ENCODE data around the gene RNF32. TPM values are rescaled to one million over a fixed set of nuclear protein-coding genes. Genes with fewer than 3 reads are reported as not detected.

RNF32 gene
- under 0.01 and 0.29 TPM in 2 replicates for total RNA-seq

GRCh38 chr7:156640257-156640948 is at the start of gene RNF32:
Gene RNF32, plus strand, starts transcription at chr7:156640774. Its CDS starts 3,104 bp downstream, at chr7:156643878.
- H3K27ac ChIP-seq (ENCODE audit: low read depth, low read length), result peak within 1 kb of the TSS; percentile 47
- no peaks in the 10 kb centered on the region for H4K20me1 ChIP-seq (ENCODE audit: insufficient read depth, low read length)
- peak within 1 kb of the TSS; percentile 92 for H2AFZ ChIP-seq (ENCODE audit: low read length)
- peak within 1 kb of the TSS; percentile 82 for H3K4me3 ChIP-seq (ENCODE audit: insufficient read depth, low read length)
- peaks cover 11% of the 10 kb centered on the region for H3K4me1 ChIP-seq (ENCODE audit: insufficient read depth, low read length)
- no peaks in the 10 kb centered on the region for H3K9me3 ChIP-seq (ENCODE audit: low read depth, low read length)
- no peaks in the 10 kb centered on the region for H3K36me3 ChIP-seq (ENCODE audit: insufficient read depth, low read length)
- H3K27me3 ChIP-seq (ENCODE audit: insufficient read depth, low read length), result no peaks in the 10 kb centered on the region
- H3K4me2 ChIP-seq (ENCODE audit: insufficient read depth, low read length), result peak within 1 kb of the TSS; percentile 79
- no peak for TF ChIP-seq CTCF (IDR thresholded peaks at IDR 0.05; ENCODE audit: extremely low read depth, low read depth, low read length)
- peak; percentile 99 for DNase-seq (ENCODE audit: insufficient read length, low spot score, missing footprints)
- peaks cover 5% of the 10 kb centered on the region for H3K79me2 ChIP-seq (ENCODE audit: insufficient read depth, low read length)

GRCh38 chr7:156592155-156592884 is 48.3 kb upstream of the RNF32 start:
- TF ChIP-seq CTCF (IDR thresholded peaks at IDR 0.05; ENCODE audit: extremely low read depth, low read depth, low read length), result no peak

GRCh38 chr7:156594283-156595080 is 46.1 kb upstream of the RNF32 start:
- DNase-seq (ENCODE audit: insufficient read length, low spot score, missing footprints), result peak; percentile 42
- H2AFZ ChIP-seq (ENCODE audit: low read length), result no peak overlapping the region
- no peaks in the 10 kb centered on the region for H3K9me3 ChIP-seq (ENCODE audit: low read depth, low read length)
- no peak overlapping the region for H3K4me2 ChIP-seq (ENCODE audit: insufficient read depth, low read length)
- H4K20me1 ChIP-seq (ENCODE audit: insufficient read depth, low read length), result no peaks in the 10 kb centered on the region
- no peak overlapping the region for H3K4me3 ChIP-seq (ENCODE audit: insufficient read depth, low read length)
- no peak overlapping the region for H3K27ac ChIP-seq (ENCODE audit: low read depth, low read length)
- no peaks in the 10 kb centered on the region for H3K36me3 ChIP-seq (ENCODE audit: insufficient read depth, low read length)
- H3K27me3 ChIP-seq (ENCODE audit: insufficient read depth, low read length), result no peaks in the 10 kb centered on the region
- no peaks in the 10 kb centered on the region for H3K79me2 ChIP-seq (ENCODE audit: insufficient read depth, low read length)
- no peak for TF ChIP-seq CTCF (IDR thresholded peaks at IDR 0.05; ENCODE audit: extremely low read depth, low read depth, low read length)
- no peaks in the 10 kb centered on the region for H3K4me1 ChIP-seq (ENCODE audit: insufficient read depth, low read length)

More at GRCh38 chr7:156592155-156592884, 48.3 kb upstream of the RNF32 start:
- no peak for DNase-seq (ENCODE audit: insufficient read length, low spot score, missing footprints)
- H4K20me1 ChIP-seq (ENCODE audit: insufficient read depth, low read length), result no peaks in the 10 kb centered on the region
- H3K9me3 ChIP-seq (ENCODE audit: low read depth, low read length), result no peaks in the 10 kb centered on the region
- H3K4me2 ChIP-seq (ENCODE audit: insufficient read depth, low read length), result no peak overlapping the region
- H2AFZ ChIP-seq (ENCODE audit: low read length), result no peak overlapping the region
- no peak overlapping the region for H3K27ac ChIP-seq (ENCODE audit: low read depth, low read length)
- H3K27me3 ChIP-seq (ENCODE audit: insufficient read depth, low read length), result no peaks in the 10 kb centered on the region
- H3K36me3 ChIP-seq (ENCODE audit: insufficient read depth, low read length), result no peaks in the 10 kb centered on the region
- H3K79me2 ChIP-seq (ENCODE audit: insufficient read depth, low read length), result no peaks in the 10 kb centered on the region
- H3K4me3 ChIP-seq (ENCODE audit: insufficient read depth, low read length), result no peak overlapping the region
- H3K4me1 ChIP-seq (ENCODE audit: insufficient read depth, low read length), result no peaks in the 10 kb centered on the region
